Natural killer cell (primary cell): ENCODE results near the gene VSIG8. TPM values are rescaled to one million over a fixed set of nuclear protein-coding genes. Genes with fewer than 3 reads are reported as not detected.

Experiments used
- ATAC-seq, 3 donors: fragments of 150-1000 bp in 2 of 3; fragments of 200-7000 bp in 1 of 3; cut with Tn5 transposase; 1 replicate in 1 of 3; 2 replicates in 2 of 3; pipeline ENCODE4 v1.10.0; 2021; ENCODE audit warnings: mild to moderate bottlenecking in 2 of 3, moderate library complexity in 2 of 3
- DNase-seq, 2 donors: peaks; one replicate each; pipeline versions ENCODE4 v3.0.0 to v3.0.0-alpha.2; 2013 to 2021; ENCODE audit warnings: mixed read lengths in 1 of 2
- H3K27ac ChIP-seq: one replicate; pipeline ENCODE4 v1.5.1; 2013; ENCODE audit warnings: mild to moderate bottlenecking, low read length
- H3K27me3 ChIP-seq: one replicate; pipeline ENCODE4 v1.6.1; 2013; ENCODE audit warnings: low read length; ENCODE audit not compliant: control insufficient read depth, insufficient read depth
- H3K36me3 ChIP-seq: one replicate; pipeline ENCODE4 v1.6.1; 2013; ENCODE audit warnings: low read length; ENCODE audit not compliant: control insufficient read depth, insufficient read depth
- H3K4me1 ChIP-seq: one replicate; pipeline ENCODE4 v1.6.1; 2013; ENCODE audit warnings: low read length; ENCODE audit not compliant: control insufficient read depth, insufficient read depth
- H3K4me3 ChIP-seq: one replicate; pipeline ENCODE4 v1.5.1; 2013; ENCODE audit warnings: low read length
- H3K9me3 ChIP-seq: one replicate; pipeline ENCODE4 v1.6.1; 2013; ENCODE audit warnings: low read length; ENCODE audit not compliant: control insufficient read depth, insufficient read depth
- H3K27ac Mint-ChIP-seq, 2 donors: one replicate each; pipeline ENCODE4 v1.8.0; 2022; ENCODE audit warnings: mild to moderate bottlenecking in 2 of 2, mixed read lengths in 2 of 2, moderate library complexity in 1 of 2
- H3K27me3 Mint-ChIP-seq, 2 donors: one replicate each; pipeline ENCODE4 v1.8.0; 2022; ENCODE audit warnings: low read depth in 2 of 2, mixed read lengths in 2 of 2
- H3K36me3 Mint-ChIP-seq: one replicate; pipeline ENCODE4 v1.8.0; 2022; ENCODE audit warnings: mixed read lengths
- H3K4me1 Mint-ChIP-seq, 2 donors: one replicate each; pipeline ENCODE4 v1.8.0; 2022; ENCODE audit warnings: mixed read lengths in 2 of 2
- H3K4me3 Mint-ChIP-seq: one replicate; pipeline ENCODE4 v1.8.0; 2022; ENCODE audit warnings: mild to moderate bottlenecking, moderate library complexity, mixed read lengths
- H3K9me3 Mint-ChIP-seq, 2 donors: one replicate each; pipeline ENCODE4 v1.8.0; 2022; ENCODE audit warnings: mixed read lengths in 2 of 2
- CTCF ChIP-seq: fragments of 200-600 bp; IDR thresholded peaks from one replicate; pipeline ENCODE4 v1.8.0; 2022; ENCODE audit warnings: antibody characterized with exemption
- WGBS: methylation state at CpG from one replicate; pipeline ENCODE4 v1.1.7; 2013; ENCODE audit warnings: missing lambda C conversion rate; ENCODE audit not compliant: insufficient coverage; 5-methylcytosine and 5-hydroxymethylcytosine counted together
- intact Hi-C: fragments of 100-400 bp; cut with micrococcal nuclease; formaldehyde crosslinking; loops from one replicate; pipeline ENCODE4 v1.14.2; 2022
- total RNA-seq, 4 donors: library from RNA; stranded (reverse); fragments of 120-200 nt in 1 of 4; gene quantifications; one replicate each; pipeline versions ENCODE4 v1.2.3 to v1.2.4, GENCODE V29; 2013 to 2022

VSIG8 gene
- total RNA-seq, 3 donors from 2014 or later (not counting 1 experiment from before 2014, with no cell fraction given) = not detected

- intact Hi-C loops = loop anchor here (10.0 kb wide), 1 partner anchor 464 kb away; no protein-coding TSS in a partner anchor
- H3K4me3 ChIP-seq = no peak overlapping the region
- Mint-ChIP-seq H3K27me3 (peaks cover 0 to 6% of the 10 kb centered on the region in 2 donors), H3K4me3 (no peak overlapping the region), H3K27ac (peak overlapping the region in 1 of 2 donors; percentile 57), H3K4me1 (peaks cover 13 to 23% of the 10 kb centered on the region in 2 donors), H3K36me3 (no peaks in the 10 kb centered on the region), H3K9me3 (no peaks in the 10 kb centered on the region)
- ATAC-seq = no peak
- no peak overlapping the region for H3K27ac ChIP-seq
- H3K36me3 ChIP-seq = no peaks in the 10 kb centered on the region
- H3K9me3 ChIP-seq = no peaks in the 10 kb centered on the region
- TF ChIP-seq CTCF = no peak
- H3K27me3 ChIP-seq = no peaks in the 10 kb centered on the region
- peaks cover 21% of the 10 kb centered on the region for H3K4me1 ChIP-seq
- DNase-seq = no peak
- 100% methylated on average over 2 of the region's 4 CpGs for WGBS
Observed at GRCh38 chr1:159889202-159889601, 26.7 kb upstream of the VSIG8 start.

- Mint-ChIP-seq H3K36me3 (no peaks in the 10 kb centered on the region), H3K9me3 (no peaks in the 10 kb centered on the region), H3K27ac (no peak overlapping the region), H3K4me1 (peaks cover 0 to 5% of the 10 kb centered on the region in 2 donors), H3K4me3 (no peak overlapping the region), H3K27me3 (peaks cover 0 to 4% of the 10 kb centered on the region in 2 donors)
- no peak for DNase-seq
- Histone ChIP-seq H3K27ac (no peak overlapping the region), H3K9me3 (no peaks in the 10 kb centered on the region), H3K4me1 (peaks cover 8% of the 10 kb centered on the region), H3K27me3 (no peaks in the 10 kb centered on the region), H3K36me3 (no peaks in the 10 kb centered on the region), H3K4me3 (no peak overlapping the region)
- 84% methylated on average over 8 of the region's 8 CpGs for WGBS
- no peak for ATAC-seq
- TF ChIP-seq CTCF = no peak
- intact Hi-C loops = loop anchor here (10.0 kb wide), 1 partner anchor 459 kb away; no protein-coding TSS in a partner anchor
Observed at GRCh38 chr1:159884296-159884695, 21.8 kb upstream of the VSIG8 start.

- no peak overlapping the region for H3K4me3 Mint-ChIP-seq
- WGBS = 92% methylated on average over 4 of the region's 4 CpGs
- H3K4me1 ChIP-seq = peaks cover 6% of the 10 kb centered on the region
Observed at GRCh38 chr1:159883134-159883533, 20.7 kb upstream of the VSIG8 start.

More at GRCh38 chr1:159883134-159883533, 20.7 kb upstream of the VSIG8 start:
- Histone ChIP-seq H3K27ac (no peak overlapping the region), H3K4me3 (no peak overlapping the region), H3K9me3 (no peaks in the 10 kb centered on the region), H3K27me3 (no peaks in the 10 kb centered on the region), H3K36me3 (no peaks in the 10 kb centered on the region)
- Mint-ChIP-seq H3K4me1 (no peaks in the 10 kb centered on the region), H3K27ac (no peak overlapping the region), H3K9me3 (no peaks in the 10 kb centered on the region), H3K36me3 (no peaks in the 10 kb centered on the region), H3K27me3 (peaks cover 0 to 8% of the 10 kb centered on the region in 2 donors)
- no peak for TF ChIP-seq CTCF
- DNase-seq (no peak), ATAC-seq (no peak)
- intact Hi-C loops = loop anchor here (10.0 kb wide), 1 partner anchor 458 kb away; no protein-coding TSS in a partner anchor
